Subcutaneous abdominal adipose tissue (tissue), 5 donors: ENCODE data around the gene GFRA1.

Source experiments
- H3K27ac ChIP-seq: one replicate; pipeline ENCODE4 v1.7.0; 2013; ENCODE audit warnings: low read depth, mild to moderate bottlenecking, inconsistent platforms, low read length, moderate library complexity
- H3K27me3 ChIP-seq, 5 donors: one replicate each; pipeline ENCODE4 v1.7.0; 2013; ENCODE audit warnings: low read length in 5 of 5, inconsistent platforms in 1 of 5; ENCODE audit not compliant: control insufficient read depth in 5 of 5, insufficient read depth in 4 of 5
- H3K36me3 ChIP-seq, 5 donors: one replicate each; pipeline ENCODE4 v1.7.0; 2013; ENCODE audit warnings: low read length in 5 of 5; ENCODE audit not compliant: control insufficient read depth in 5 of 5, insufficient read depth in 5 of 5
- H3K4me1 ChIP-seq, 5 donors: one replicate each; pipeline ENCODE4 v1.7.0; 2013; ENCODE audit warnings: low read length in 5 of 5, mild to moderate bottlenecking in 3 of 5, moderate library complexity in 1 of 5; ENCODE audit not compliant: control insufficient read depth in 5 of 5, insufficient read depth in 5 of 5
- H3K4me3 ChIP-seq, 5 donors: one replicate each; pipeline ENCODE4 v1.7.0; 2013; ENCODE audit warnings: low read length in 5 of 5, low read depth in 1 of 5
- H3K9ac ChIP-seq, 5 donors: one replicate each; pipeline ENCODE4 v1.7.0; 2013; ENCODE audit warnings: low read length in 5 of 5, mild to moderate bottlenecking in 4 of 5, moderate library complexity in 3 of 5
- H3K9me3 ChIP-seq, 5 donors: one replicate each; pipeline ENCODE4 v1.7.0; 2013; ENCODE audit warnings: low read length in 5 of 5; ENCODE audit not compliant: control insufficient read depth in 5 of 5
- donor health status: healthy.
- donor health status: healthy.
- donor health status: healthy.
- donor health status: healthy.
- donor health status: healthy.

GFRA1 gene

GRCh38 chr10:116122664-116123063, 150.3 kb downstream of the GFRA1 start:
- no peaks in the 10 kb centered on the region for H3K4me1 ChIP-seq
- H3K9ac ChIP-seq = no peak overlapping the region
- no peak overlapping the region for H3K4me3 ChIP-seq
- H3K27me3 ChIP-seq = no peaks in the 10 kb centered on the region
- H3K9me3 ChIP-seq = no peaks in the 10 kb centered on the region
- H3K27ac ChIP-seq = no peak overlapping the region
- peaks cover 0 to 3% (median 0%) of the 10 kb centered on the region in 5 donors for H3K36me3 ChIP-seq

- H3K27ac ChIP-seq = no peak overlapping the region
- H3K27me3 ChIP-seq = no peaks in the 10 kb centered on the region
- H3K9me3 ChIP-seq = no peaks in the 10 kb centered on the region
- H3K36me3 ChIP-seq = peaks cover 0 to 3% (median 0%) of the 10 kb centered on the region in 5 donors
- no peaks in the 10 kb centered on the region for H3K4me1 ChIP-seq
- no peak overlapping the region for H3K4me3 ChIP-seq
- no peak overlapping the region for H3K9ac ChIP-seq
Observed at GRCh38 chr10:116121640-116122525, 151.1 kb downstream of the GFRA1 start.

- Histone ChIP-seq H3K4me1 (no peaks in the 10 kb centered on the region), H3K9ac (no peak overlapping the region), H3K9me3 (no peaks in the 10 kb centered on the region), H3K27me3 (no peaks in the 10 kb centered on the region), H3K4me3 (no peak overlapping the region), H3K27ac (no peak overlapping the region), H3K36me3 (peaks cover 0 to 3% (median 0%) of the 10 kb centered on the region in 5 donors)
Observed at GRCh38 chr10:116120688-116121455, 152.1 kb downstream of the GFRA1 start.

- Histone ChIP-seq H3K9ac (no peak overlapping the region), H3K27ac (no peak overlapping the region), H3K9me3 (no peaks in the 10 kb centered on the region), H3K4me1 (no peaks in the 10 kb centered on the region), H3K36me3 (no peaks in the 10 kb centered on the region), H3K4me3 (no peak overlapping the region), H3K27me3 (no peaks in the 10 kb centered on the region)
Observed at GRCh38 chr10:116118847-116119246, 154.2 kb downstream of the GFRA1 start.

GRCh38 chr10:116115797-116116196, 157.2 kb downstream of the GFRA1 start:
- Histone ChIP-seq H3K4me3 (no peak overlapping the region), H3K36me3 (no peaks in the 10 kb centered on the region), H3K9me3 (no peaks in the 10 kb centered on the region), H3K27me3 (no peaks in the 10 kb centered on the region), H3K9ac (no peak overlapping the region), H3K4me1 (no peaks in the 10 kb centered on the region), H3K27ac (no peak overlapping the region)

GRCh38 chr10:116115036-116115641, 157.9 kb downstream of the GFRA1 start:
- H3K4me1 ChIP-seq = no peaks in the 10 kb centered on the region

GRCh38 chr10:116113721-116114501, 159.1 kb downstream of the GFRA1 start:
- Histone ChIP-seq H3K27me3 (no peaks in the 10 kb centered on the region), H3K36me3 (no peaks in the 10 kb centered on the region), H3K9me3 (no peaks in the 10 kb centered on the region), H3K27ac (no peak overlapping the region), H3K4me3 (no peak overlapping the region), H3K4me1 (no peaks in the 10 kb centered on the region), H3K9ac (no peak overlapping the region)

More at GRCh38 chr10:116115036-116115641, 157.9 kb downstream of the GFRA1 start:
- H3K27ac ChIP-seq = no peak overlapping the region
- H3K9ac ChIP-seq = no peak overlapping the region
- H3K36me3 ChIP-seq = no peaks in the 10 kb centered on the region
- no peak overlapping the region for H3K4me3 ChIP-seq
- H3K9me3 ChIP-seq = no peaks in the 10 kb centered on the region
- H3K27me3 ChIP-seq = no peaks in the 10 kb centered on the region

GRCh38 chr10:116112232-116113231, 160.5 kb downstream of the GFRA1 start:
- Histone ChIP-seq H3K27me3 (no peaks in the 10 kb centered on the region), H3K27ac (no peak overlapping the region), H3K36me3 (no peaks in the 10 kb centered on the region), H3K4me3 (no peak overlapping the region), H3K9ac (no peak overlapping the region), H3K4me1 (no peaks in the 10 kb centered on the region), H3K9me3 (no peaks in the 10 kb centered on the region)
